ENCODE measurements around the gene CENPW.

The CENPW gene

DNA sequence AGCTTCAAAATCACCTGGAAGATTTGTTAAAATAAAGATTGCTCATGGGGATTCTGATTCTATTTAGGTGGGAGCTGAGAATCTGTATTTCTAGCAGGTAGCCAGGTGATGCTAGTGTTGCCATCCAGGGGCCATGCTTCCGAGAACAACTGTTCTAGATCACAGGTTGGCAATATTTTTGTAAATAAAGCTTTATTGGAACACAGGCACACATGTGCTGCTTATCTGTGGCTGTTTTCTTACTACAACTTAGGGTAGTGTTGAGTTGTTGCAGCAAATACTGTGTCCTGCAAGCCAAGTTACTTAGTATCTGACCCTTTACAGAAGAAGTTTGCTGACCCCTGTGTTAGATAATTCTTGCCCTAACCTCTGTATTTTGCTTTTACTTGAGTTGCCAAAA lies 12.0 kb downstream of the CENPW start:
- no peak overlapping the region for H3K4me3 Mint-ChIP-seq
- no peaks in the 10 kb centered on the region for H3K27me3 Mint-ChIP-seq
- no peaks in the 10 kb centered on the region for H3K4me1 Mint-ChIP-seq
- no peaks in the 10 kb centered on the region for H3K9me3 Mint-ChIP-seq
- H3K27ac Mint-ChIP-seq: no peak overlapping the region
- DNase-seq: no peak
- no peak for ATAC-seq
- H3K36me3 Mint-ChIP-seq (ENCODE audit: low read depth): peaks cover 2% of the 10 kb centered on the region

DNA sequence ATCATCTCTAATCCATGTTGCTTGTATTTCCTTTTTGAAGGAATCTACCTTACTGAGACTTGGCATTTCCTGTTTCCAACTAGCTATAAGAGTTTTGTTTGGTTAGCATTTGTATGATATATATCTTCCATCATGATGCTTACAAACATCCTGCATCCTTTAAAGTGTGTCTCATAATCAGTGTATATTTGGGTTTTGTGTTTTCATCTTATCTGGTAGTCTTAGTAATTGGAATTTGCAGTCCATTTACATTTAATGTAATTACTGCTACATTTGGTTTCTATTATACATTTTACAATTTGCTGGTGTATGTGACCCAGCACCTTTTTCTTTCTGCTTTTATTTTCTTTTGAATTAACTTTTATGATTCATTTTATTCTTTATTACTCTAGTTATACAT lies 12.6 kb downstream of the CENPW start:
- no peaks in the 10 kb centered on the region for H3K9me3 Mint-ChIP-seq
- H3K27ac Mint-ChIP-seq: no peak overlapping the region
- DNase-seq (no peak), ATAC-seq (no peak)
- H3K4me1 Mint-ChIP-seq: no peaks in the 10 kb centered on the region
- no peaks in the 10 kb centered on the region for H3K27me3 Mint-ChIP-seq
- no peak overlapping the region for H3K4me3 Mint-ChIP-seq
- peaks cover 5% of the 10 kb centered on the region for H3K36me3 Mint-ChIP-seq (ENCODE audit: low read depth)

DNA sequence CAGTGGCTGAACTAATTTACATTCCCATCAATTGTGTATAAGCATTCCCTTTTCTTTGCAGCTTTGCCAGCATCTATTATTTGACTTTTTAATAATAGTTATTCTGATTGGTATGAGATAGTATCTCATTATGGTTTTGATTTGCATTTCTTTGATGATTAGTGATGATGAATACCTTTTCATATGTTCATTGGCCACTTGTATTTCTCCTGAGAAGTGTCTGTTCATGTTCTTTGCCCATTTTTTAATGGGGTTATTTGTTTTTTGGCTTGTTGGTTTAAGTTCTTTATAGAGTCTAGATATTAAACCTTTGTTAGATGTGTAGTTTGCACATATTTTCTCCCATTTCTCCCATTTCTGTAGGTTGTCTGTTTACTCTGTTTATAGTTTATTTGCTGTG lies 16.6 kb downstream of the CENPW start:
- DNase-seq: no peak
- Mint-ChIP-seq H3K4me1 (no peaks in the 10 kb centered on the region), H3K4me3 (no peak overlapping the region), H3K36me3 (ENCODE audit: low read depth) (peaks cover 22% of the 10 kb centered on the region), H3K27me3 (no peaks in the 10 kb centered on the region), H3K27ac (no peak overlapping the region), H3K9me3 (peaks cover 19% of the 10 kb centered on the region)
- no peak for ATAC-seq

DNA sequence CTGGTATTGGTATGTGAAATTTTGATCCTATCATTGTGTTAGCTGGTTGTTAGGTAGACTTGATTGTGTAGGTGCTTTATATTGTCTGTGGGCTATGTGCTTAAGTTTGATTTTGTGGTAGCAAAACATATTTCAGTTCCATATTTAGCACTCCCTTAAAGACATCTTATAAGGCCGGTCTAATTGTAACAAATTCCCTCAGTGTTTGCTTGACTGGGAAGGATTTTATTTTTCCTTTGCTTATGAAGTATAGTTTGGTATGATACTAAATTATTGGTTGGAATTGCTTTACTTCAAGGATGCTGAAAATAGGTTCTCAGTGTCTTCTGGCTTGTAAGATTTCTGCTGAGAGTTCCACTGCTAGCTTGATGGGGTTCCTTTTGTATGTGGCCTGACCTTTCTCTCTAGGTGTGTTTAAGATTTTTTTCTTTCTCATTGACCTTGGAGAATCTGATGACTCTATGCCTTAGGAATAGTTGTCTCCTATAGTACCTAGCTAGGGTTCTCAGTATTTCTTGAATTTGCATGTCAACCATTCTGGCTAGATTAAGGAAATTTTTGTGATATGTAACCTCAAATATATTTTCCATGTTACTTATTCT lies 20.1 kb downstream of the CENPW start:
- H3K4me3 Mint-ChIP-seq: no peak overlapping the region
- H3K4me1 Mint-ChIP-seq: no peaks in the 10 kb centered on the region
- ATAC-seq: no peak
- no peak overlapping the region for H3K27ac Mint-ChIP-seq
- no peaks in the 10 kb centered on the region for H3K27me3 Mint-ChIP-seq
- DNase-seq: no peak
- H3K36me3 Mint-ChIP-seq (ENCODE audit: low read depth): peaks cover 23% of the 10 kb centered on the region
- peaks cover 19% of the 10 kb centered on the region for H3K9me3 Mint-ChIP-seq

DNA sequence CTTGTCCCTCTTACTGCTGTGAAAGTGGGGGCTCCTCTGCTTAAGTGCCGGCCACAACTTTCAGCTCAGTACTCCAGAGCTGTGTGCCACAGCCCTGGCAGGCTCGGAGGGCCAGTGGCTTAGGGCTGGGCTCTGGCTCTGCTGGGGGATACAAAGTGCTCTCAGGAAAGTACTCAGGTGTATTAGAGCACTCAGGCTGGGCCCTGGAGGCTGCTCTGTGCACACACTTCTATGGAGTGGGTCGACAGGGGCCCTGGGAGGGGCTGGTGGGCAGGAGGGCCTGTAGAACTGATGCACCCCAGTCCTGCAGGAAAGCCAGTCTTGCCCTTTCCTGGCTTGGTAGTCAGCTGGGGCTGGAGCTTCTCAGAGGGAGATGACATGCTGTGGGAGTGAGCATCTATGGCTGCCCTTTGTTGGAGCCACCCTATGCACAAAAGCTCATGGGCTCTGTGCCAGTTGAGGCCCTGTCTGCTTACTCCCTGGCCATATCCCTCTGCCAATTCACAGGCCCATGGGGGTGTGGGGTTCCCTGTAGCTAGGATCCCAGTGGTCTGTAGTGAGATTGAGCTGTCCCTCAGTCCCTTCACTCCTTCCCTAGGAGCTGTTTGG lies 22.0 kb downstream of the CENPW start:
- Mint-ChIP-seq H3K9me3 (peaks cover 19% of the 10 kb centered on the region), H3K4me1 (no peaks in the 10 kb centered on the region), H3K27ac (no peak overlapping the region), H3K4me3 (no peak overlapping the region), H3K36me3 (ENCODE audit: low read depth) (peaks cover 23% of the 10 kb centered on the region), H3K27me3 (no peaks in the 10 kb centered on the region)
- ATAC-seq (no peak), DNase-seq (no peak)

DNA sequence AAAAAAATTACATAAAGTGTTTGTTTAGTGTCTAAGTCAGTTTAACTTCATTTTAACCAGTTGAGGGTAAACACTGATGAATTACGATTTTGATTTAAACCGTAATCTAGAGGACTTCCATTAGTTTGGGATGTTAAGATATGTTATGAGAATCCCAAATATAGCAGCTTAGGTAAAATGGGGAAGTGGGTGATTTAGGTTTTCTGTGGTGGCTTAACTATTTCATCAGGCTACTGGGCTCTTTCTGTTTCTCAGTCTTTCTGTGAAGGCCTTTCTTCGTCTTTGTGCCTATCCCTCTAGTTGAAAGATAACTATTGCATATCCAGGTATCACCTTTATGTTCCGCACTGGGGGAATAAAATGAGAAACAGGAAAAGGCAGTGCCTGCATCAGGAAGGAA lies 27.9 kb downstream of the CENPW start:
- no peaks in the 10 kb centered on the region for H3K36me3 Mint-ChIP-seq (ENCODE audit: low read depth)
- no peak for DNase-seq
- H3K9me3 Mint-ChIP-seq: no peaks in the 10 kb centered on the region
- H3K4me1 Mint-ChIP-seq: no peaks in the 10 kb centered on the region
- ATAC-seq: no peak
- H3K27me3 Mint-ChIP-seq: no peaks in the 10 kb centered on the region
- no peak overlapping the region for H3K4me3 Mint-ChIP-seq
- no peak overlapping the region for H3K27ac Mint-ChIP-seq

DNA sequence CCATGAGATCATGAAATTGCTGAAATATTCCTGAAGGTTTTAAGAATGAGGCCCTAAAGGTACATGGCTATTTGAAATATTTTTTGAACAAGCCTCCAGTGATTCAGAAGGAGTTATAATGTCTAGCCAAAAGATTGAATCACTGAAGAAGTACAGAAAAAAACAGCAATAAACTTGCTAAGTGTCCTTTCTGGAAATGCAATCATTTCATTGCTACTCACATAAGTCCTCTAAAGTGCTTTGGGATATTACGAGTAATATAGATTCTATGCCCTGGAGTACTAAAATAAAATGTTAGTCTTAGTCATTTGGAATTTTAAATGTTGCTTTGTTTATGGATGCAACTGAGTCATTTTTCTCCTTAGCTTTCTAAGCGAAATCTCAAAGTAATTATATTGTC lies 32.7 kb downstream of the CENPW start:
- no peak overlapping the region for H3K27ac Mint-ChIP-seq
- DNase-seq (no peak), ATAC-seq (no peak)
- no peaks in the 10 kb centered on the region for H3K36me3 Mint-ChIP-seq (ENCODE audit: low read depth)
- H3K4me1 Mint-ChIP-seq: no peaks in the 10 kb centered on the region
- no peaks in the 10 kb centered on the region for H3K9me3 Mint-ChIP-seq
- no peaks in the 10 kb centered on the region for H3K27me3 Mint-ChIP-seq
- H3K4me3 Mint-ChIP-seq: no peak overlapping the region

DNA sequence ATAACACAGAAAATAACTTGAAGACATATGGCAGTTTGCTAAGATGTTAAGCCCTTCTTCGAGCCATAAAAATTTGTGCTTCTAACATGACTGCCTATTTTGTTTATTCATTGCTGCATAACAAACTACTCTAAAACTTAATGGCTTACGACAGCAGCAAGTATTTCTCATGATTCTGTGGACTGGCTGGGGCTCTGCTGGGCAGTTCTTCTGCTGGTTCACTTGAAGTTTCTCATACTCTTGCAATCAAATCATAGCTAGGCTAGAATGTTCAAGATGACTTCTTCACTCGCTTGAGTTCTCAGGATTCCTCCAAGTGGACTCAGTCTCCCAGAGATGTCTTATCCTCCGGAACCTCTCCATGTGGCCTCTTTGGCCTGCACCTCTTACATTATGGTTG lies 33.4 kb downstream of the CENPW start:
- DNase-seq (no peak), ATAC-seq (no peak)
- H3K27ac Mint-ChIP-seq: no peak overlapping the region
- no peaks in the 10 kb centered on the region for H3K4me1 Mint-ChIP-seq
- no peak overlapping the region for H3K4me3 Mint-ChIP-seq
- H3K27me3 Mint-ChIP-seq: no peaks in the 10 kb centered on the region
- H3K36me3 Mint-ChIP-seq (ENCODE audit: low read depth): no peaks in the 10 kb centered on the region
- no peaks in the 10 kb centered on the region for H3K9me3 Mint-ChIP-seq

DNA sequence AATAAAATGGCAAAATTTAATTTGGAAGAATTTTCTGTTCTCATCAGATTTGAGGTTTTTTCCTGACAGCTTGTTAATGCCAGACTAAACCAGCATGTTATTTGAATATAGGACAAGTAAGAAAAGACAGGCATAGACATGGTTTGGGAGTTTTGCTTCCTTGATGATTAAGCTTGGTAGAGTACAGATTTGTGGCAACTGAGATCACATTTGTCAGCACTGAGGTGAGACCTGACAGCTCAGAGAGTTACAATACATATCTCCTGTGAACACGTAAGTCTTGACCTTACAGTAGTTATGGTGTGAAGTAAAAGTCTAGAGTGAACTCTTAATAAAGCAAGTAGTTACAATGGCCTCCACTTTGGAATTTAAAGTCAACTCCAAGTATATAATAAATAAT lies 34.5 kb downstream of the CENPW start:
- no peak for ATAC-seq
- no peak for DNase-seq
- Mint-ChIP-seq H3K4me1 (no peaks in the 10 kb centered on the region), H3K9me3 (no peaks in the 10 kb centered on the region), H3K36me3 (ENCODE audit: low read depth) (no peaks in the 10 kb centered on the region), H3K27me3 (no peaks in the 10 kb centered on the region), H3K4me3 (no peak overlapping the region), H3K27ac (no peak overlapping the region)

DNA sequence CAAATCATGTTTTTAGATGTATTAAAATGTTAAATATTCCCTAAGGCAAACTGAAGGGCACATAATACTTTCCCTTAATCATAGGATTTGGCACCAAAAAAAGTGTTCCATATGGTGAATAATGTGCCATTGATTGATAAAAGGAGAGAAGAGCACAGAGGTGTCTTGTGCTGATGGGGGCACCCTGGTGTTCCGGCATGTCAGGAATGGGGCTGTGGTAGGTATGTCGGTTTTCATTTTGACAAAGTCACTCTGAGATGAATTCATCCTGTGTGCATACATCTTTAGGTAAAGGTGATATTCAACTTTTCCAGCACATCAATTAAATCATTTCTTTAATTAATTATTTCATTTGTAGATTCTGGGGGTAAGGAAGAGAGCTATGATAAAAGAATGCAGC lies 36.8 kb downstream of the CENPW start:
- Mint-ChIP-seq H3K9me3 (peaks cover 4% of the 10 kb centered on the region), H3K27ac (no peak overlapping the region), H3K4me1 (no peaks in the 10 kb centered on the region), H3K27me3 (no peaks in the 10 kb centered on the region), H3K4me3 (no peak overlapping the region), H3K36me3 (ENCODE audit: low read depth) (no peaks in the 10 kb centered on the region)
- DNase-seq (no peak), ATAC-seq (no peak)

DNA sequence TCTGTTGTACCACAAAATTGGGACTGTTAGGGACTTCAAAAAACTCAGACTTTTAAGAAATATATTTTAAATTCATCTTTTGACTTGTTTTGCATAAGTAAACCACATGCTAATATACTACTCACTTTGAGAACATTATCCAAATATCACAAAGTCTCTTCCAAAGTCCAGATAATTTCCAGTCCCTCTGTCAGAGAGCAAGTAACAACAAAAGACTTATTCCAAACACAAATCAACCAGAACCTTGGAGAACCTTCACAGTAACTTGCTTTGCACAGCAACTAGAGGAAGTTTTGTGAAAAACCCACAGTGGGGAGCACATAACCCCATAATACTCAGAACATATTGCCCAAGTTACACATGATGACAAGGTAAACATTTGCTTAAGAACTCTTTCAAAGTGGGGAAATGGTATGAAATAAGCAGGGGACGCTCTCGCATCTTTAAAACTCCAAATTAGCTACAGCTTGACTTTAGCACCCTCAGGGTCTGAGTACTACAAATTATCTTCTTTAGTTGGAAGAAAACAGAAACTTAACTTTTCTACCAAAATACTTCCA lies 37.8 kb downstream of the CENPW start:
- Mint-ChIP-seq H3K36me3 (ENCODE audit: low read depth) (no peaks in the 10 kb centered on the region), H3K9me3 (peaks cover 10% of the 10 kb centered on the region), H3K27ac (no peak overlapping the region), H3K4me3 (no peak overlapping the region), H3K4me1 (no peaks in the 10 kb centered on the region), H3K27me3 (no peaks in the 10 kb centered on the region)
- DNase-seq (no peak), ATAC-seq (no peak)

DNA sequence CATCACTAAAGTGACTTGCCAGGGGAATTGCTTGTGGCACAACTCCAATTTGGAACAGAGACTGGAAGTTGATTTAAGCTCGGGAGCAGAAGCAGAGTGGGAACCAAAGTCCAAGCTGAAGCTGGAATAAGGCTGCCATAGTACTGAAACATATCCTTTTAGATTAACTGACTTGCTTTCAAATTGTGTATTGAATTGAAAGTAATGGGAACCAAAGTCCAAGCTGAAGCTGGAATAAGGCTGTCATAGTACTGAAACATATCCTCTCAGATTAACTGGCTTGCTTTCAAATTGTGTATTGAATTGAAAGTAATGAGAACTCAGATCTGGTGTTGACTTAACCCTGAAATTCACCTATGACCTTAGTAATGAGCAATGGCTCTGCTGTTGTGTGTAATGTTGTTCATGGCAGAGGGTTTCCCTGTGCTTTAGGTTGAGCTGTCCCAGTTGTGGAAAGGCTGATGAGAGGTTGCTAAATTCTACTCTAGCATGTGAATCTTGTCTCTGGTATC lies 40.2 kb downstream of the CENPW start:
- no peaks in the 10 kb centered on the region for H3K4me1 Mint-ChIP-seq
- no peak overlapping the region for H3K4me3 Mint-ChIP-seq
- no peaks in the 10 kb centered on the region for H3K27me3 Mint-ChIP-seq
- H3K36me3 Mint-ChIP-seq (ENCODE audit: low read depth): no peaks in the 10 kb centered on the region
- no peak overlapping the region for H3K27ac Mint-ChIP-seq
- ATAC-seq (no peak), DNase-seq (no peak)
- peaks cover 25% of the 10 kb centered on the region for H3K9me3 Mint-ChIP-seq

DNA sequence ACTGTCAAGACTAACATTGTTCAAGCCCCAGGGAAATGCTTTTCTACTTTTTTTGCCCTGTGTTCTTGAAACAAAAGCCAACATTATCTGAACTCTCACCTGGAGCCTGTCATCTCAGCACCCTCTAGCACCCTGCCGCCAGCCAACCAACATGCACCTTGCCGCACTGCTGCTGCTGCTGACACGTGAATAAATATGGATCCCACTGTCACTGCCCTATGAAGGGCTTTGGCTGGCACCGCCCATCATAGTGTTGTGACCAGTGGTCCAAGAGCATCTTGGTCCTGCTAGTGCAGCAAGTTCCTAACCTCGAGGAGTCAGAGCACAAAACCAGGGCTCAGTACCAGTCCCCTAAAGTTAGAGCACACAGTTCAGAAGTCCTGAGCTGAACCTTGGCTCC lies 41.6 kb downstream of the CENPW start:
- Mint-ChIP-seq H3K4me1 (no peaks in the 10 kb centered on the region), H3K27ac (no peak overlapping the region), H3K36me3 (ENCODE audit: low read depth) (no peaks in the 10 kb centered on the region), H3K9me3 (peaks cover 25% of the 10 kb centered on the region), H3K4me3 (no peak overlapping the region), H3K27me3 (no peaks in the 10 kb centered on the region)
- ATAC-seq (no peak), DNase-seq (no peak)

DNA sequence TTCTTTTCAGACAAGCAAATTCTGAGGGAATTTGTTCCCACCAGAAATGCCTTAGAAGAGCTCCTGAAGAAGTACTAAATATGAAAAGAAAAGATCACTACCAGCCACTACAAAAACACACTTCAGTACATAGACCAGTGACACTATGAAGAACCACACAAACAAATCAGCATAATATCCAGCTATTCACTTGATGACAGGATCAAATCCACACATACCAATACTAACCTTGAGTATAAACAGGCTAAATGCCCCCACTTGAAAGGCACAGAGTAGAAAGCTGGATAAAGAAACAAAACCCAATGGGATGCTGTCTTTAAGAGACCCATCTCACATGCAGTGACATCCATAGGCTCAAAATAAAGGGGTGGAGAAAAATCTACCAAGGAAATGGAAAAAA lies 43.3 kb downstream of the CENPW start:
- Mint-ChIP-seq H3K4me3 (no peak overlapping the region), H3K4me1 (no peaks in the 10 kb centered on the region), H3K9me3 (peaks cover 25% of the 10 kb centered on the region), H3K27ac (no peak overlapping the region), H3K27me3 (no peaks in the 10 kb centered on the region), H3K36me3 (ENCODE audit: low read depth) (no peaks in the 10 kb centered on the region)
- ATAC-seq: no peak
- no peak for DNase-seq

DNA sequence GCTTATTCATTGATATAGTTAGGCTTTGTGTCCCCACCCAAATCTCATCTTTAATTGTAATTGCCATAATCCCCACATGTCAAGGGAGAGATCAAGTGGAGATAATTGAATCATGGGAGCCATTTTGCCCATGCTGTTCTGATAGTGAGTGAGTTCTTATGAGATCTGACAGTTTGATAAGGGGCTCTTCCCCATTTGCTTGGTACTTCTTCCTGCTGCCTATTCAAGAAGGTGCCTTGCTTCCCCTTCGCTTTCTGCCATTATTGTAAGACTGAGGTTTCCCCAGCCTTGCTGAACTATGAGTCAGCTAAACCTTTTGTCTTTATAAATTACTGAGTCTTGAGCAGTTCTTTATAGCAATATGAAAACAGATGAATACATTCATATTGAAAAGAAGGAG lies 45.6 kb downstream of the CENPW start:
- ATAC-seq (no peak), DNase-seq (no peak)
- Mint-ChIP-seq H3K4me3 (no peak overlapping the region), H3K9me3 (peaks cover 25% of the 10 kb centered on the region), H3K4me1 (no peaks in the 10 kb centered on the region), H3K36me3 (ENCODE audit: low read depth) (no peaks in the 10 kb centered on the region), H3K27me3 (no peaks in the 10 kb centered on the region), H3K27ac (no peak overlapping the region)
